Lower leg skin (tissue), 4 donors: ENCODE measurements around the gene MCAT. TPM values are rescaled to one million over a fixed set of nuclear protein-coding genes. Genes with fewer than 3 reads are reported as not detected.

Source experiments
- DNase-seq, 2 donors: peaks; one replicate each; pipeline ENCODE4 v3.0.0-alpha.2; 2019; ENCODE audit warnings: low spot score in 2 of 2
- H3K4me3 ChIP-seq: fragments of 200-600 bp; sonication (generic); 2 replicates; pipeline ENCODE4 v1.5.1; 2017; ENCODE audit warnings: mild to moderate bottlenecking, low read depth; ENCODE audit not compliant: poor library complexity, severe bottlenecking
- POLR2A ChIP-seq, 2 donors: fragments of 450-650 bp; IDR thresholded peaks; one replicate each; pipeline ENCODE4 v1.6.1; 2016 to 2017; ENCODE audit warnings: antibody characterized with exemption in 2 of 2, mild to moderate bottlenecking in 1 of 2, moderate library complexity in 1 of 2
- WGBS, 2 donors: methylation state at CpG; one replicate each; pipeline ENCODE4 v1.1.5; 2018; 5-methylcytosine and 5-hydroxymethylcytosine counted together
- intact Hi-C: fragments of 100-400 bp; cut with DNase I; formaldehyde crosslinking; loops from one replicate; pipeline ENCODE4 v1.15.0; 2023; ENCODE audit warnings: low total_unique reads
- total RNA-seq, 4 donors: library from RNA; depleted of rRNA; stranded (reverse); fragments of >200 nt; gene quantifications; one replicate each; pipeline ENCODE4 v1.1.0, GENCODE V29; 2016
- TF ChIP-seq, protein P1 (sequence below), 3 donors: fragments of 450-650 bp; IDR thresholded peaks; one replicate each; pipeline ENCODE4 v1.5.1; 2016; ENCODE audit warnings: antibody characterized with exemption in 3 of 3, mild to moderate bottlenecking in 3 of 3, moderate library complexity in 2 of 3

MCAT gene
- total RNA-seq, 4 donors from 2014 or later = 21.5 to 28.1 (median 25.5) TPM

DNA sequence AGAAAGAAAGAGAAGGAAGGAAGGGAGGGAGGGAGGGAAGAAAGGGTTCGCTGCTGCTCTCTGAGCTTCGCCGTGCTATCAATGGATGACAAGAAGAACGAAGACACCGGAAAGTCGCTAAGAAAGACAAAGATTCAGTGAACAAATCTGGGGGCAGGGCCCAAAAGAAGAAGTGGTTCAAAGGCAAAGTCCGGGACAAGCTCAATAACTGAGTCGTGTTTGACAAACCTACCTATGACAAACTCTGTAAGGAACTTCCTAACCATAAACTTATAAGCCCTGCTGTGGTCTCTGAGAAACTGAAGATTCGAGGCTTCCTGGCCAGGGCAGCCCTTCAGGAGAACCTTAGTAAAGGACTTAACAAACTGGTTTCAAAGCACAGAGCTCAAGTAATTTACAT lies 51.1 kb downstream of the MCAT start:
- intact Hi-C loops = loop anchor here (5.0 kb wide), 1 partner anchor 430 kb away; no protein-coding TSS in a partner anchor
- no peak overlapping the region for H3K4me3 ChIP-seq
- DNase-seq = no peak
- TF ChIP-seq, protein P1, sequence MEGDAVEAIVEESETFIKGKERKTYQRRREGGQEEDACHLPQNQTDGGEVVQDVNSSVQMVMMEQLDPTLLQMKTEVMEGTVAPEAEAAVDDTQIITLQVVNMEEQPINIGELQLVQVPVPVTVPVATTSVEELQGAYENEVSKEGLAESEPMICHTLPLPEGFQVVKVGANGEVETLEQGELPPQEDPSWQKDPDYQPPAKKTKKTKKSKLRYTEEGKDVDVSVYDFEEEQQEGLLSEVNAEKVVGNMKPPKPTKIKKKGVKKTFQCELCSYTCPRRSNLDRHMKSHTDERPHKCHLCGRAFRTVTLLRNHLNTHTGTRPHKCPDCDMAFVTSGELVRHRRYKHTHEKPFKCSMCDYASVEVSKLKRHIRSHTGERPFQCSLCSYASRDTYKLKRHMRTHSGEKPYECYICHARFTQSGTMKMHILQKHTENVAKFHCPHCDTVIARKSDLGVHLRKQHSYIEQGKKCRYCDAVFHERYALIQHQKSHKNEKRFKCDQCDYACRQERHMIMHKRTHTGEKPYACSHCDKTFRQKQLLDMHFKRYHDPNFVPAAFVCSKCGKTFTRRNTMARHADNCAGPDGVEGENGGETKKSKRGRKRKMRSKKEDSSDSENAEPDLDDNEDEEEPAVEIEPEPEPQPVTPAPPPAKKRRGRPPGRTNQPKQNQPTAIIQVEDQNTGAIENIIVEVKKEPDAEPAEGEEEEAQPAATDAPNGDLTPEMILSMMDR (IDR thresholded peaks at IDR 0.05) = no peak
- TF ChIP-seq POLR2A (IDR thresholded peaks at IDR 0.05) = no peak
- 73 to 82% methylated on average over 9 of the region's 9 CpGs for WGBS, 2 donors

DNA sequence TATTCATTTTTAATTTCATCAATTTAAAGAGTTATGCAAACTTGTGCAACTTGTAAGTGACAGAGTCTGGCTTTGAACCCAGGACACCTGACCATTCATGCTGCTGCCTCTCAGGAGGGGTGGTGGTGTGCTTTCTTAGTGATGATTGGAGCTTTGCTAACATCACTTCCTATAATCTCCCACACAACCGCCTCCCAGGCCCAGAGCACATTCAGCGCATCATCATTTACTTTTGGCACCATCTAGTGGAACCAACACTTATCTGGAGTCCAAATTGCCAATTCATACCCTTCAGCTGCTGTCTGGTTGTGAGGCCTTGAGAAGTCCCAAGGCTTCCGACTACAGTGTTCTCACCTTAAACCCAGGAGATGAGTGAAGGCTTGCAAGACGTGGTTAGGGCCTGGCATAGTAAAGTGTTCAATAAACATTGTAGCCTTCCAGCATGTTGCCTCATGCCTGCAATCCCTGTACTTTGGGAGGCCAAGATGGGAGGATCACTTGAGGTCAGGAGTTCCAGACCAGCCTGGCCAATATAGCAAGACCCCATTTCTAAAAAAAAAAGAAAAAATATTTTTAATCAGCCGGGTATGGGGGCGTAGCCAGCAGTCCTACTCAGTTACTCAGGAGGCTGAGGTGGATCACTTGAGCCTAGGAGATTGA lies 52.9 kb downstream of the MCAT start:
- DNase-seq = peak; percentile 69 to 91
- TF ChIP-seq POLR2A (IDR thresholded peaks at IDR 0.05) = no peak
- TF ChIP-seq, protein P1 (IDR thresholded peaks at IDR 0.05) = no peak
- intact Hi-C loops = loop anchor here (5.0 kb wide), 1 partner anchor 428 kb away; no protein-coding TSS in a partner anchor
- H3K4me3 ChIP-seq = no peak overlapping the region
- 36 to 39% methylated on average over 6 of the region's 6 CpGs for WGBS, 2 donors

DNA sequence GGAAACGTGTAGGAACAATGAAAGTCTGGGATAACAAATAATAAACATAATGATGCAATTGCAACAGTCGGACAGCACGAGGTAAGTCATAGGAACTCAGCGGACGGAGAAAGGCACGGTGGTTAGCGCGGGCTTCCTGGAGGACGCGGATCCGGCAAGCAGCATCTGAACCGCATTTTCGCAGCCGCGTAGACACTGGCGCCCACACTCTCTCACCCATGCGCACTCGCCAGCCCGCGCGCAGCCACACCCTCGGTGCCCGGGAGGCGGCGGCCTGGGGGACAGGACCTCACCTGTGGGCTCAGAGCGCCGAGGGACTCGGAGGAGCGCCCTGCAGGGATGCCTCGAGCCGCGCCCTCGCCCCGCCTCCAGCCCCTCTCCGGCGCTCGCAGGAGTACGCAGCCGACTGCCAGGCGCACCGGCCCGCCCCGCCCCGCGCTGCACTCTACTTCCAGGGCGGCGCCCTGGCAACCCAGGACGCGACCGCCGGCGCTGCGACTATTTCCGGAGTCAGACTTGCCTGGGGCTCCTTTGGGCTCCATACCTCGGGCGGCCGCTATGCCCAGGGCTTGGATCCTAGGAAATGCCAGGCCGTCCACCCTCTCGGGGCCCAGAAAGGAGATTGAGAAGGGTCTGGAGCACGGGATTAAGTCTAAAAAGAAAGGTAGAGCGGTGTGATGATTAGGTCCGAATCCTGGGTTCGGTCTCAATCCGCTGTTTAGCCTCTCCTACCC lies 54.0 kb downstream of the MCAT start, which contains the start of gene TTLL1:
Gene TTLL1, minus strand, starts transcription at position 408 of the 734 bp plus-strand sequence. CDS start 13,805 bp downstream, outside the sequence.
- TF ChIP-seq POLR2A (IDR thresholded peaks at IDR 0.05) = no peak
- TF ChIP-seq, protein P1 (IDR thresholded peaks at IDR 0.05) = no peak
- DNase-seq = peak; percentile 76 to 96
- 5 to 7% methylated on average over 35 to 41 of the region's 64 CpGs for WGBS, 2 donors
- intact Hi-C loops = loop anchor here (10.0 kb wide), 1 partner anchor 304 kb away; no protein-coding TSS in a partner anchor
- H3K4me3 ChIP-seq = peak within 1 kb of the TSS; percentile 48

DNA sequence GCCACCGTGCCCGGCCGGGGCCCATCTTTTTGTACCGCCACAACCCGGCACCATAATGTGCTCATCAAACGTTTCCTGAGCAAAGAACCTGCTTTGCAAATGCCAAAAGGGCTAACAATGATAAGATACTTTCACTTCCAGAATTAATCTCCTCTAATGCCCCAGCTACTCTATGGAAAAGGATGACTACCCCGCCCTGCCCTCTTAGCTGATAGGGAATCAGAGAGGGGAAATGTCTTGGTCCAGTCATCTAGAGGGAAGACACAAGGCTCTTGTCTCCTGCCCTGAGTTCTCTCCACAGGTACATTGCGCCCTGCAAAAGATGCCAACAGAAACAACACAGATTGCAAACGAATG lies 54.6 kb downstream of the MCAT start:
- no peak for TF ChIP-seq POLR2A (IDR thresholded peaks at IDR 0.05)
- TF ChIP-seq, protein P1 (IDR thresholded peaks at IDR 0.05) = no peak
- no peak for DNase-seq
- 57 to 59% methylated on average over 9 of the region's 9 CpGs for WGBS, 2 donors
- intact Hi-C loops = loop anchor here (10.0 kb wide), 1 partner anchor 304 kb away; no protein-coding TSS in a partner anchor
- peak overlapping the region; percentile 48 for H3K4me3 ChIP-seq

DNA sequence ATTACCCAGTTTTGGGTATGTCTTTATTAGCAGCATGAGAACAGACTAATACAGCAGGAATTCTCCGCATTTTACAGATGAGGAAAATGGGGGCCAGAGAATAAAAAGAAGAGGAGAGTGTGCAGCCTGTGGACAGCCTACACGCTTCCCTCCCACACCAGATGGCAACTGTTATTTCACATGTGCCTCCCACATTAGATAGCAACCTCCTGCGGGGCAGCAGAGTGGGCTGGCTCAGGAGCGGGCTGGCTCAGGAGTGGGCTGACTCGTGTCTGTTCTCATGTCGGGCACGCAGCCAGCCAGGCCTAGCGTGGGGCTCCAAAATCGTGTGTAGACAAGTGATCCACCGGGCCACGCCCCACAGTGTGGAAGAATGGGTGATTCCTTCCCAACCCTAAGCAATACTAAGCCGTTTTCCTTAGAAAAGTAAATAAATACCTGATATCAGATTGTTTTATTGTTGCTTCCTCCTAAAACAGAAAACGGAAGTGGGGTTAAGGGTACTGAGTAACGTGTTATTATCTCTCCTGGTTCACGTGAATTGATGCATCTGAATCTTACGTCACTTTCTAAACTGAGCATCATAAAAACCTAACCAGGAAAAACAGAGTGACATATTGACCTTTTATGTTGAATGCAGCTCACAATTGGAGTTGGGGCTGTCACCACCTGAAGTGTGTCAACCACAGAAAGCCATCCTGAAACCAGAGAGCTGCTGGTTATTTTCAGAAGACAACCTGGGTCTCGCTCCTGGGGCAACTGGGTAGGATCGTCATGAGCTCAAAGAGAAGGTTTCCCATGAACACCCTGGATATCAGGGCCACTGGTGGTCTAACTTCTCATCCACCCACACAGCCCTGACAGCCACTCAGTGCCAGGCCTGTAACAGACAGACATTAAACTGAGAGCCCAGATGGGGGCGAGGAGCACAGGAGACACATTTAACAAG lies 57.3 kb downstream of the MCAT start:
- TF ChIP-seq, protein P1 (IDR thresholded peaks at IDR 0.05) = no peak
- TF ChIP-seq POLR2A (IDR thresholded peaks at IDR 0.05) = no peak
- no peak for DNase-seq
- H3K4me3 ChIP-seq = no peak overlapping the region
- intact Hi-C loops = loop anchor here (10.0 kb wide), 1 partner anchor 301 kb away; no protein-coding TSS in a partner anchor
- WGBS, 2 donors = 67 to 68% methylated on average over 19 of the region's 19 CpGs
